Neural cell (in vitro differentiated cells): ENCODE measurements around the gene NET1.

Experiments
- EP300 ChIP-seq: fragments of 450-650 bp; conservative IDR thresholded peaks from 2 replicates; pipeline ENCODE4 v1.6.1; 2014; ENCODE audit warnings: antibody characterized with exemption, mild to moderate bottlenecking, moderate library complexity; ENCODE audit not compliant: poor library complexity, severe bottlenecking
- EZH2 ChIP-seq: fragments of 200-600, 300-800 bp; shearing (Covaris generic), sonication (generic); IDR thresholded peaks from 2 replicates; pipeline ENCODE4 v1.6.1; 2014; ENCODE audit warnings: antibody characterized with exemption, low read length, borderline replicate concordance, mild to moderate bottlenecking; ENCODE audit not compliant: insufficient read depth, poor library complexity, severe bottlenecking
- MXI1 ChIP-seq: fragments of 450-650 bp; conservative IDR thresholded peaks from 2 replicates; pipeline ENCODE4 v1.6.1; 2014; ENCODE audit warnings: antibody characterized with exemption, mild to moderate bottlenecking; ENCODE audit not compliant: poor library complexity, severe bottlenecking
- POLR2AphosphoS5 ChIP-seq: IDR thresholded peaks from 2 replicates; pipeline ENCODE4 v1.6.1; 2012
- SMC3 ChIP-seq: fragments of 450-650 bp; conservative IDR thresholded peaks from 2 replicates; pipeline ENCODE4 v1.6.1; 2014; ENCODE audit warnings: antibody characterized with exemption, mild to moderate bottlenecking, moderate library complexity; ENCODE audit not compliant: poor library complexity
- TAF1 ChIP-seq: IDR thresholded peaks from 2 replicates; pipeline ENCODE4 v1.6.1; 2012; ENCODE audit warnings: low read depth
- TF ChIP-seq, protein P1 (sequence below): fragments of 450-650 bp; IDR thresholded peaks from 2 replicates; pipeline ENCODE4 v1.5.1; 2014; ENCODE audit warnings: antibody characterized with exemption, mild to moderate bottlenecking, moderate library complexity; ENCODE audit not compliant: poor library complexity, severe bottlenecking
- TF ChIP-seq, protein P2 (sequence below): IDR thresholded peaks from 2 replicates; pipeline ENCODE4 v1.6.1; 2012; ENCODE audit warnings: borderline replicate concordance

DNA sequence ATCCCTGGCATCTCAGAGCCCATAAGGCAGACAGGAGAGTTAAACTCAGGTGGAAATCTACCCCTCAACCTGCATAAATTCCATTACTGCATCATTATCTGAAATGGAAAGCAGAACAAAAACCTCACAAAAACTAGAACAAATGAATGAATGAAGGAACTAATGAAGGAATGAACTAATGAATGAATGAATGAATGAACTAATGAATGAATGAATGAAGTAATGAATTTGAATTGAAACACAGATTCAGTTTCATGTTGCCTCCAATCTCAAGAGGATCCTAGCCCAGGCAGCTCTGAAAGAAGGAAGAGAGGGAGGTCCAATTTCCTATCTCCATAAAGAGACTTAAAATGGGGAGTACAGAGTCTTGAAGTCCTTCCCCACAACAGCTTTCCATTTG, 49.5 kb upstream of the NET1 start:
- TF ChIP-seq, protein P1, sequence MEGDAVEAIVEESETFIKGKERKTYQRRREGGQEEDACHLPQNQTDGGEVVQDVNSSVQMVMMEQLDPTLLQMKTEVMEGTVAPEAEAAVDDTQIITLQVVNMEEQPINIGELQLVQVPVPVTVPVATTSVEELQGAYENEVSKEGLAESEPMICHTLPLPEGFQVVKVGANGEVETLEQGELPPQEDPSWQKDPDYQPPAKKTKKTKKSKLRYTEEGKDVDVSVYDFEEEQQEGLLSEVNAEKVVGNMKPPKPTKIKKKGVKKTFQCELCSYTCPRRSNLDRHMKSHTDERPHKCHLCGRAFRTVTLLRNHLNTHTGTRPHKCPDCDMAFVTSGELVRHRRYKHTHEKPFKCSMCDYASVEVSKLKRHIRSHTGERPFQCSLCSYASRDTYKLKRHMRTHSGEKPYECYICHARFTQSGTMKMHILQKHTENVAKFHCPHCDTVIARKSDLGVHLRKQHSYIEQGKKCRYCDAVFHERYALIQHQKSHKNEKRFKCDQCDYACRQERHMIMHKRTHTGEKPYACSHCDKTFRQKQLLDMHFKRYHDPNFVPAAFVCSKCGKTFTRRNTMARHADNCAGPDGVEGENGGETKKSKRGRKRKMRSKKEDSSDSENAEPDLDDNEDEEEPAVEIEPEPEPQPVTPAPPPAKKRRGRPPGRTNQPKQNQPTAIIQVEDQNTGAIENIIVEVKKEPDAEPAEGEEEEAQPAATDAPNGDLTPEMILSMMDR = no peak
- TF ChIP-seq EP300 = no peak
- no peak for TF ChIP-seq TAF1
- TF ChIP-seq EZH2 = no peak
- no peak for TF ChIP-seq POLR2AphosphoS5
- TF ChIP-seq, protein P2, sequence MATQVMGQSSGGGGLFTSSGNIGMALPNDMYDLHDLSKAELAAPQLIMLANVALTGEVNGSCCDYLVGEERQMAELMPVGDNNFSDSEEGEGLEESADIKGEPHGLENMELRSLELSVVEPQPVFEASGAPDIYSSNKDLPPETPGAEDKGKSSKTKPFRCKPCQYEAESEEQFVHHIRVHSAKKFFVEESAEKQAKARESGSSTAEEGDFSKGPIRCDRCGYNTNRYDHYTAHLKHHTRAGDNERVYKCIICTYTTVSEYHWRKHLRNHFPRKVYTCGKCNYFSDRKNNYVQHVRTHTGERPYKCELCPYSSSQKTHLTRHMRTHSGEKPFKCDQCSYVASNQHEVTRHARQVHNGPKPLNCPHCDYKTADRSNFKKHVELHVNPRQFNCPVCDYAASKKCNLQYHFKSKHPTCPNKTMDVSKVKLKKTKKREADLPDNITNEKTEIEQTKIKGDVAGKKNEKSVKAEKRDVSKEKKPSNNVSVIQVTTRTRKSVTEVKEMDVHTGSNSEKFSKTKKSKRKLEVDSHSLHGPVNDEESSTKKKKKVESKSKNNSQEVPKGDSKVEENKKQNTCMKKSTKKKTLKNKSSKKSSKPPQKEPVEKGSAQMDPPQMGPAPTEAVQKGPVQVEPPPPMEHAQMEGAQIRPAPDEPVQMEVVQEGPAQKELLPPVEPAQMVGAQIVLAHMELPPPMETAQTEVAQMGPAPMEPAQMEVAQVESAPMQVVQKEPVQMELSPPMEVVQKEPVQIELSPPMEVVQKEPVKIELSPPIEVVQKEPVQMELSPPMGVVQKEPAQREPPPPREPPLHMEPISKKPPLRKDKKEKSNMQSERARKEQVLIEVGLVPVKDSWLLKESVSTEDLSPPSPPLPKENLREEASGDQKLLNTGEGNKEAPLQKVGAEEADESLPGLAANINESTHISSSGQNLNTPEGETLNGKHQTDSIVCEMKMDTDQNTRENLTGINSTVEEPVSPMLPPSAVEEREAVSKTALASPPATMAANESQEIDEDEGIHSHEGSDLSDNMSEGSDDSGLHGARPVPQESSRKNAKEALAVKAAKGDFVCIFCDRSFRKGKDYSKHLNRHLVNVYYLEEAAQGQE = no peak
- TF ChIP-seq SMC3 = no peak
- TF ChIP-seq MXI1 = no peak
